ENCODE results near the gene TMEM69. TPM values are rescaled to one million over a fixed set of nuclear protein-coding genes. Genes with fewer than 3 reads are reported as not detected.
"Not testable (repeated sequence)": the region's sequence is repeated elsewhere in the genome, so short reads cannot be mapped to it uniquely, and the experiment has no call there.

TMEM69 gene
- polyA plus RNA-seq, 3 donors = 50.1 to 51.0 (median 50.2) TPM

GRCh38 chr1:45669859-45670655, 17.9 kb upstream of the TMEM69 start:
- no peak for DNase-seq

GRCh38 chr1:45673956-45674355, 14.0 kb upstream of the TMEM69 start:
- no peak for DNase-seq

GRCh38 chr1:45674478-45674877, 13.5 kb upstream of the TMEM69 start:
- no peak for DNase-seq

GRCh38 chr1:45676553-45676952, 11.4 kb upstream of the TMEM69 start:
- DNase-seq = not testable (repeated sequence)

- no peak for DNase-seq
Measured at GRCh38 chr1:45677751-45678245, 10.2 kb upstream of the TMEM69 start.

GRCh38 chr1:45678489-45678888, 9.5 kb upstream of the TMEM69 start:
- DNase-seq = no peak

- DNase-seq = no peak
Measured at GRCh38 chr1:45679123-45679522, 8.9 kb upstream of the TMEM69 start.

GRCh38 chr1:45682942-45683341, 5.0 kb upstream of the TMEM69 start:
- no peak for DNase-seq

GRCh38 chr1:45684402-45684801, 3.6 kb upstream of the TMEM69 start:
- no peak for DNase-seq

- peak; percentile 26 for DNase-seq
Measured at GRCh38 chr1:45685308-45686014, 2.5 kb upstream of the TMEM69 start.

GRCh38 chr1:45686015-45686287, 2.0 kb upstream of the TMEM69 start:
- DNase-seq = peak; percentile 69

GRCh38 chr1:45686288-45687013, 1.5 kb upstream of the TMEM69 start, which contains the start of gene GPBP1L1:
GPBP1L1 (minus strand) TSS chr1:45686533; CDS start chr1:45659087, 27,446 bp downstream.
- peak; percentile 96 for DNase-seq

GRCh38 chr1:45687014-45687753, 797 bp upstream of the TMEM69 start:
- DNase-seq = peak; percentile 99

- DNase-seq = not testable (repeated sequence)
Measured at GRCh38 chr1:45693811-45694210, 5.8 kb downstream of the TMEM69 start.

GRCh38 chr1:45694823-45695222, 6.8 kb downstream of the TMEM69 start:
- no peak for DNase-seq

- DNase-seq = no peak
Measured at GRCh38 chr1:45704637-45705036, 16.7 kb downstream of the TMEM69 start.

- DNase-seq = no peak
Measured at GRCh38 chr1:45713711-45714110, 25.7 kb downstream of the TMEM69 start.

GRCh38 chr1:45716700-45717099, 28.7 kb downstream of the TMEM69 start:
- DNase-seq = no peak

GRCh38 chr1:45717386-45717785, 29.4 kb downstream of the TMEM69 start:
- DNase-seq = not testable (repeated sequence)

- DNase-seq = no peak
Measured at GRCh38 chr1:45718289-45718688, 30.3 kb downstream of the TMEM69 start.

GRCh38 chr1:45721207-45721606, 33.2 kb downstream of the TMEM69 start:
- DNase-seq = no peak

- no peak for DNase-seq
Measured at GRCh38 chr1:45722809-45723208, 34.8 kb downstream of the TMEM69 start.
